LHCN-M2 (cell line): ENCODE data around the gene CDC42SE2. TPM values are rescaled to one million over a fixed set of nuclear protein-coding genes. Genes with fewer than 3 reads are reported as not detected.
"Not testable (repeated sequence)": the region's sequence is repeated elsewhere in the genome, so short reads cannot be mapped to it uniquely, and the experiment has no call there.

ENCODE experiments used
- DNase-seq: peaks from one replicate; pipeline ENCODE4 v3.0.0-alpha.2; 2012; ENCODE audit warnings: low read depth
- total RNA-seq: library from RNA; depleted of rRNA; stranded (reverse); fragments of >200 nt; gene quantifications from 2 replicates; pipeline ENCODE4 v1.2.3, GENCODE V29; 2014

CDC42SE2 gene
- total RNA-seq, 1 experiment from 2014 or later = 46.8 TPM

GRCh38 chr5:131389096-131389868 is 125.4 kb downstream of the CDC42SE2 start:
- no peak for DNase-seq

- no peak for DNase-seq
Measured at GRCh38 chr5:131389869-131390265, 126.0 kb downstream of the CDC42SE2 start.

DNA sequence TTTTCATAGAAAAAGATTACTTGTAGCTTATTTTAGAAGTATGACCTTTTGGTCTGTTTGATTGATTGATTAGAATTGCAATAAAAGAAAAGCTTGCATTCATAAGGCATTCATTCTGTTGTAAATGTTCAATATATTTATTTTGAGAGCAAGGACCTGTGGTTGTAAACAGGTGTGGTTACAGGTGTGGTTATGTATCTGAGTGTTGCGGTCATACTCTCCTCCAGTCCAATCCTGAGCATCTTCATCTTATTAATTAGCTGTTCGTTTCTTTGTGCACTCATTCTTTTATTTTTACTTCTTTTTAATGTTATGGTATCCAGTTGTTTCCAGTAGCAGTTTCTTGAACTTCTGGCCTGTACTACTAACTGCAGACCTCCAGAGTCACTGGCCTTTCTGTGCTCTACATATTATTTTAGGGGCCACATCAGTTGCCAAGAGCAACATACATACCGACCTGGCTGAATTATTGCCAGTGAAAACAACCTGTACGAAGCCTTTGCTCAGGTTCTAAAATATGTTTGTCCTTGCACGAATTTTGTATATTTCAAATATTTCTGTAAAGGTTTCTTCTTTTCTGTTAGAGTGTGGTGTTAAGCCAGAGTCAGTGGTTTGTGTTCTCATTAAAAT is 128.7 kb downstream of the CDC42SE2 start:
- no peak for DNase-seq

DNA sequence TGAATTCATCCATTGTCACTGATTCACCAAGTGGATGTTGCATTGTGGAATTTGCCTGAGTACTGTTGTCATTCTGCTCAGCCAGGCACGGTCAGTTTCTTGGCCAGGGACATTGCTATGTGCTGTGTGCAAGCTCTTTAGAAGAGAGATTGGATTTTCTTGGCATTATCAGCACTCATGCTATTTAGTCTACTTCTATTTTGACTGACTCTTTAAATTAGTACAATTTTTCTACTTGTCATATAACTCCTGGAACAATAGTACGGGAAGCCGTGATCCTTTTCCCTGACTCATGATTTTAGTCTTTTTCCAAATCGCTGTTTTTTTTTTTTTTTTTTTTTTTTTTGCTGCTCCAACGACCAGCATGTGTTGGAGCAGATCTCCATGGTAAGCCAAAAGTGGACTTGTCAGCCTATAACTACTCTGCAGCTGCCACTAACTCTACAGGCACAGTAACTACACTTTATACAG is 129.7 kb downstream of the CDC42SE2 start:
- peak; percentile 59 for DNase-seq

GRCh38 chr5:131394128-131394527 is 130.3 kb downstream of the CDC42SE2 start:
- no peak for DNase-seq

GRCh38 chr5:131396015-131396414 is 132.2 kb downstream of the CDC42SE2 start:
- DNase-seq = no peak

- no peak for DNase-seq
Measured at GRCh38 chr5:131396630-131397273, 132.9 kb downstream of the CDC42SE2 start.

DNA sequence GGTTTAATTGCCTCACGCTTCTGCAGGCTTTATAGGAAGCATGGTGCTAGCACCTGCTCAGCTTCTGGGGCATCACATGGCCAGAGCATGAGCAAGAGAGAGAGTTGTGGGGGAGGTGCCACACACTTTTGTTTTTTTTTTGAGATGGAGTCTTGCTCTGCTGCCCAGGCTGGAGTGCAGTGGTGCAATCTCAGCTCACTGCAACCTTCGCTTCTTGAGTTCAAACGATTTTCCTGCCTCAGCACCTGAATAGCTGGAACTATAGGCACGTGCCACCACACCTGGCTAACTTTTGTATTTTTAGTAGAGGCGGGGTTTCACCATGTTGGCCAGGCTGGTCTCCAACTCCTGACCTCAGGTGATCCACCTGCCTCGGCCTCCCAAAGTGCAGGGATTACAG is 135.2 kb downstream of the CDC42SE2 start:
- DNase-seq = not testable (repeated sequence)

GRCh38 chr5:131400585-131400984 is 136.7 kb downstream of the CDC42SE2 start:
- no peak for DNase-seq

DNA sequence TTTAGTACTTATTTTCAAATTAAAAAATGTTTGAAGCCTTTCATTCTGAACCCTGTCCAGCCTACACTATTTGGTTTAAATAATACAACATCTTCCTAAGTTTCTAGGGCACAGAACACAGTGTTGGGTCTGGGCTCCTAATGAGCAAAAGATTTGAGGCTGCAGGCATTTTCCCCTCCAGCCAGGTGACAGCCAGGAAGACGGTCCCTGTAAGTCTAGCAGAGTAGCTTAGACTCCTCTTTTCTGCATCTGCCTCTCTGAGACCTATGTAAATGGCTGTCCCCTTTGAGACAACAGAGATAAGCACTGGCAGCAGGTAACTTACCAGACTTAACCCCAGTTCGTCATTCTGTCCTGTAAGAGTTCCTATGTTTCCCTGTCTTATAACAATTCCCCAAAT is 141.8 kb downstream of the CDC42SE2 start:
- no peak for DNase-seq

- DNase-seq = no peak
Measured at GRCh38 chr5:131406076-131406475, 142.2 kb downstream of the CDC42SE2 start.

DNA sequence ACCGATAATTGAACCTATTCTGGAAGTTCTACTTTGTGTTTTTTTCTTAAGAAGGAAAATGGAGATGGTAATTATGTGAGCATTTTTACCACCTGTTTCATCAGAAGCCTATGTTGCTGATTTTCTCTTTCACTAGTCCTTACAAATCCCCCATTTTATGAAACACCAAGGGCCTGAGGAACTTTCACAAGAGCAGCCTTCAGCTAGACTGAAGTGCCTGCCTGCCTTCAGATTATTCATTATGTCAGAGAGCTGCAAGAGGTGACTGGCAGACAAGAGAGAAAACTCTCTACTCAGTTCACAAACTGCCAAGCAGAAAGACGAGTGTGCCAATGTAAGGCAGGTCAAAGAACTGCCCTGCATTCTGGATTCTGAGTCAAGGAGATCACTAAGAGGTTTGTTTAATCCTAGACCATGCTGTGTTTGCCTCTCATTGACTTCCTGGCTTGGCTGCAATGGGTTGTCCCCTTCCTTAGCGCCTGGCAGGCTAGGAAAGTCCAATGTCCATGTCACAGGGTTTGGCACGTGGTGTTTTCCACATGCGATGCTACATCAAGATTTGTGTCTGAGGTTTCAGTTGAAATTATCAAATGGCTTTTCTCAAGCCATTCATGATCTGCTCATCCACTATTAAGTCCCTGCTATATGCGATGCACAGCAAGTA is 143.3 kb downstream of the CDC42SE2 start:
- no peak for DNase-seq

DNA sequence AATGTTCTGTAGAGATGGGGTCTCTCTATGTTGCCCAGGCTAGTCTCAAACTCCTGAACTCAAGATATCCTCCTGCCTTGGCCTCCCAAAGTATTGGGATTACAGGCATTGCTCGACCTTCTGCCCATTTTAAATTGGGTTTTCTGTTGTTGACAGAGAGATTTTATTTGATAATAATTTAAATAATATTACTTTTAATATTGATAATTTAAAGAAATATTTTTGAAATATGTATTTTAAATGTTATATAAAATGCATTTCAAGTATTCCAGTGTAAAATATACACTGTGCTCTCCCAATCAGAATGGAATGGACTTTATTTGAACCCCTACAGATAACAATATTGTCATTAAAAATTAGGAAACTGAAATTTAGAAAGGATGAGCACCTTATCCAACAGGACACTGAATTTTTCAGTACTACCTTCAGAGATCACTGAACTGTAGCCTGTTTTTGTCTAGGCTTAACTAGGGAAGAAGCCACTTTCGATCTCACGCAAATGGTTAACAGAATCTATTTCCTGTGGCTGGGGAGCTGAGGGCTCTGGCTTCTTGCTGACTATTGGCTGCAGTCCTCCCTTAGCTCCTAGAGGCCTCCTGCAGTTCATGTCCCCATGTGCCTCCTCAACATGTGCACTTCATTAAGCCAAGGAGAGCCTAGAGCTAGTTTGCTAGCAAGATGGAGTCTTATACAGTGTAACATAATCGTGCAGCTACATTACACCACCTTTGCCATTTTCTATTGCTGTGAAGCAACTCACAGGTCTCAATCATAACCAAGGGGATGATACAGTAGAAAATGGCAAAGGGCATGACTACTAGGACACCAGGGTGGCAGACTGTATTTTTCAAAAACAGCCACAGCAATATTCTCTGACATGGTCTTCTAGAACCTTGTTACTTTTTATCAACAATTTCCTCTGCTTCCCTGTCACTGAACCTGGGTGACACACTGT is 150.0 kb downstream of the CDC42SE2 start:
- no peak for DNase-seq

DNA sequence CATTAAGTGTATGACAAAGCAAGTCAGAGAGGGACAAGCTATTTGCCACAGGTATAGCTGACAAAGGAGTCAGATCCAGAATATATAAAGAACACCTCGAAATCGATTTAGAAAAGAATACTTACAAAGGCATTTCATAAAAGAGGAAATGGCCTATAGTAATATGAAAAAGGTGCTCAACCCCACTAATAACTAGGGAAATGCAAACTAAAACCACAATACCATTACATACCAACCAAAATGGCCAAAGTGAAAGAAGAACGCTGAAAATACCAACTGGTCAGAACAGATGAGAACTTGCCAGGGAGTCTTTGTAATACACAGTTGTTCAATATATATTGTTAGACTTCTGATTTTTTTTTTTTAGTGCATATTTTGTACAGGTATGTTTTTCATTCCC is 152.9 kb downstream of the CDC42SE2 start:
- no peak for DNase-seq

- DNase-seq = peak; percentile 66
Measured at GRCh38 chr5:131417240-131417869, 153.5 kb downstream of the CDC42SE2 start.

DNA sequence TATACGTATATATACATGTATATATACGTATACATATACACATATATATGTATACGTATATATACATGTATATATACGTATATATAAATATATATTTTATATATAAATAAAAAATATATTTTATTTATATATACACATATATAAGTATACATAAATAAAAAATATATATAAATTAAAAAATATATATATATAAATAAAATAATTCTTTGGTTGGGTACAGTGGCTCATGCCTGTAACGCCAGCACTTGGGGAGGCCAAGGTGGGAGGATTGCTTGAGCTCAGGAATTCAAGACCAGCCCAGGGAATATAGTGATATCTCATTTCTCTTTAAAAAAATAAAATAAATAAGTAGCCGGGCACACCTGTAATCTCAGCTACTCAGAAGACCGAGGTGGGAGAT is 155.0 kb downstream of the CDC42SE2 start:
- DNase-seq = no peak

GRCh38 chr5:131419877-131420276 is 156.0 kb downstream of the CDC42SE2 start:
- DNase-seq = no peak

DNA sequence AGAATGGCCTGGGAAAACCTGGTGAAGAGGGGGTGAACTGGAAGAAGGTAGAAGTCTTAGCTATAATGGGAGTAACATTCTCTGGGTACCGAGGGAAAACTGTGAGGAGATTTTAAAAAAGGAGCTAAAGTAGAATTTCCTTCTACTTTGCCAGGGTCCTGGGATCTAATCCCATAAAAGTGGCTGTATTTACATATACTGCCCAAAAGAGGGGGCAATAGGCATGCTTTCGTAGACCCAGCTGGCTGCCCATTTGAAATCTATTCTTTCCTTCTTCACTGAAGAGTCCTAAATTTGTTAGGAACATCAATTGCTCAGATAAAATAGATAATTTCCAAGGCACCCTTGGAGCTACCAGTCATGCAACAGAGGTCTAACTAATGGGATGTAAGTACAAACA is 159.2 kb downstream of the CDC42SE2 start:
- peak; percentile 27 for DNase-seq

GRCh38 chr5:131426011-131426410 is 162.2 kb downstream of the CDC42SE2 start:
- no peak for DNase-seq

GRCh38 chr5:131430794-131431193 is 166.9 kb downstream of the CDC42SE2 start:
- DNase-seq = peak; percentile 5
